ENCODE data around the gene RSPH1. TPM values are rescaled to one million over a fixed set of nuclear protein-coding genes. Genes with fewer than 3 reads are reported as not detected.

Gene RSPH1
- total and polyA plus RNA-seq, 12 donors = 0.13 to 5.8 (median 0.87) TPM; not detected in 2

- DNase-seq = no peak
- H3K27me3 ChIP-seq = no peaks in the 10 kb centered on the region
Measured at GRCh38 chr21:42429021-42429420, 67.0 kb downstream of the RSPH1 start.

GRCh38 chr21:42427809-42428419 is 68.1 kb downstream of the RSPH1 start:
- Histone ChIP-seq H3K27ac (no peak overlapping the region), H3K27me3 (no peaks in the 10 kb centered on the region), H3K4me3 (no peak overlapping the region), H3K4me1 (replicated peaks in 1 of 2) (peaks cover 0 to 9% of the 10 kb centered on the region in 2 donors), H3K36me3 (replicated peaks in 1 of 2) (no peaks in the 10 kb centered on the region), H3K9me3 (replicated peaks in 1 of 3) (no peaks in the 10 kb centered on the region)
- 76 to 87% (median 81%) methylated on average over 9 to 10 of the region's 10 CpGs for WGBS, 4 donors
- TF ChIP-seq CTCF (IDR thresholded peaks at IDR 0.05) (no peak), POLR2A (IDR thresholded peaks at IDR 0.05) (no peak)
- intact Hi-C loops (cut with DNase I) = no loop called here
- DNase-seq = no peak

More at GRCh38 chr21:42429021-42429420, 67.0 kb downstream of the RSPH1 start:
- no peak overlapping the region for H3K27ac ChIP-seq
- 100% methylated on average over 1 of the region's 1 CpG for WGBS, 4 donors
- intact Hi-C loops (cut with DNase I) = no loop called here
- no peaks in the 10 kb centered on the region for H3K36me3 ChIP-seq (replicated peaks in 1 of 2)
- no peak overlapping the region for H3K4me3 ChIP-seq
- TF ChIP-seq CTCF (IDR thresholded peaks at IDR 0.05) (no peak), POLR2A (IDR thresholded peaks at IDR 0.05) (no peak)
- no peaks in the 10 kb centered on the region for H3K9me3 ChIP-seq (replicated peaks in 1 of 3)
- peaks cover 0 to 9% of the 10 kb centered on the region in 2 donors for H3K4me1 ChIP-seq (replicated peaks in 1 of 2)

- no peak for DNase-seq
- TF ChIP-seq POLR2A (IDR thresholded peaks at IDR 0.05) (no peak), CTCF (IDR thresholded peaks at IDR 0.05) (no peak)
Measured at GRCh38 chr21:42426876-42427480, 69.0 kb downstream of the RSPH1 start.

GRCh38 chr21:42426424-42426823 is 69.6 kb downstream of the RSPH1 start:
- H3K4me1 ChIP-seq (replicated peaks in 1 of 2) = peaks cover 0 to 5% of the 10 kb centered on the region in 2 donors
- DNase-seq = peak in 1 of 7 donors; percentile 3
- 80 to 83% (median 83%) methylated on average over 7 of the region's 7 CpGs for WGBS, 4 donors
- intact Hi-C loops (cut with DNase I) = no loop called here
- H3K9me3 ChIP-seq (replicated peaks in 1 of 3) = no peaks in the 10 kb centered on the region
- no peak overlapping the region for H3K4me3 ChIP-seq
- H3K27ac ChIP-seq = no peak overlapping the region
- TF ChIP-seq POLR2A (IDR thresholded peaks at IDR 0.05) (no peak), CTCF (IDR thresholded peaks at IDR 0.05) (no peak)
- H3K36me3 ChIP-seq (replicated peaks in 1 of 2) = no peaks in the 10 kb centered on the region
- peaks cover 3% of the 10 kb centered on the region for H3K27me3 ChIP-seq

More at GRCh38 chr21:42426876-42427480, 69.0 kb downstream of the RSPH1 start:
- intact Hi-C loops (cut with DNase I) = no loop called here
- Histone ChIP-seq H3K4me3 (no peak overlapping the region), H3K36me3 (replicated peaks in 1 of 2) (no peaks in the 10 kb centered on the region), H3K27me3 (no peaks in the 10 kb centered on the region), H3K27ac (no peak overlapping the region), H3K4me1 (replicated peaks in 1 of 2) (peaks cover 0 to 9% of the 10 kb centered on the region in 2 donors), H3K9me3 (replicated peaks in 1 of 3) (no peaks in the 10 kb centered on the region)
- 86 to 91% (median 90%) methylated on average over 8 to 10 of the region's 10 CpGs for WGBS, 4 donors
